DMS53 treated with DMSO at 0.1 percent for 48 hours (cell line): ENCODE data around the gene C1orf210.
A peak's percentile ranks its signal among the peaks of the same experiment; 100 is the strongest.

ENCODE experiments used
- DNase-seq: peaks from one replicate; lab custom pipeline; 2025; ENCODE audit not compliant: unreplicated experiment; lab: John Stamatoyannopoulos, UW

C1orf210 gene

GRCh38 chr1:43253173-43253572, 32.2 kb downstream of the C1orf210 start:
- DNase-seq, result no peak

GRCh38 chr1:43252225-43252624, 33.2 kb downstream of the C1orf210 start:
- DNase-seq, result no peak

DNA sequence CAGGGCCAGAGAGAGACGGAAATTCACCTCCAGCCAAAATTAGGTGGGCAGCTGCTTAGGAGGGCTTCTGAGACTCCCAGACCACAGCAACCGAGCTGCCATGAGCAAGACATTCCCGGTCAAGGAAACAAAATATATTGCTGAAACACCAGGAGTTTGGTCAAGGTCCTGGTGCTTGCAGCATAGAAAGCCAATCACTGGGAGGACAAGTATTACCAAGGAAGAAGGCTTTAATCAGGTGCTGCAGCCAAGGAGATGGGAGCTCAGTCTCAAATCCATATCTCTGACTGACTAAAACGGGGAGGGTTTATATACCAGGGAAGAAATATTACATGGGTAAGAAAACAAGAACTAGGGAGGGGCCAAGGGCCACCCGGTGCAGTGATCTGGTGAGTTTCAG, 34.4 kb downstream of the C1orf210 start:
- DNase-seq, result no peak

DNA sequence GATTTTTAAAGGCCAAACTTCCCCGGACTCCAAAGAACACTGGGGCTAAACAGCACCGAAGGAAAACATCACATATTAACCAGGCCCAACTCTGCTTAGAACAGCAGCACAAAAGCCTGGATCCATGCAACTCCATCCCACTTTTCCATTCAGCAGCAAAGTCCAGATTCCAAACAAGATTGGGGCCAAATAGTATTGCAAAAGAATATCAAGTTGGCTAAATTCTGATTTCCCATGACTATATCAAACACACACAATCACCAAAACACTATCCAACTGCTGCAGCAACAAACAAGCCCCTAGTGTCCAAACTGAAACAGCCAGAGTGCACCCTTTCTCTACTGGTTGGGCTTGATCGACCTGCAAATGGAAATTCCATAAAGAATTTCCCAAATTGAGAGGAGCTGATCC, 35.0 kb downstream of the C1orf210 start:
- DNase-seq, result no peak

GRCh38 chr1:43247256-43247921, 38.0 kb downstream of the C1orf210 start:
- peak; percentile 47 for DNase-seq

- peak; percentile 51 for DNase-seq
Observed at GRCh38 chr1:43246466-43247213, 38.7 kb downstream of the C1orf210 start.

GRCh38 chr1:43243299-43243698, 42.1 kb downstream of the C1orf210 start:
- no peak for DNase-seq

DNA sequence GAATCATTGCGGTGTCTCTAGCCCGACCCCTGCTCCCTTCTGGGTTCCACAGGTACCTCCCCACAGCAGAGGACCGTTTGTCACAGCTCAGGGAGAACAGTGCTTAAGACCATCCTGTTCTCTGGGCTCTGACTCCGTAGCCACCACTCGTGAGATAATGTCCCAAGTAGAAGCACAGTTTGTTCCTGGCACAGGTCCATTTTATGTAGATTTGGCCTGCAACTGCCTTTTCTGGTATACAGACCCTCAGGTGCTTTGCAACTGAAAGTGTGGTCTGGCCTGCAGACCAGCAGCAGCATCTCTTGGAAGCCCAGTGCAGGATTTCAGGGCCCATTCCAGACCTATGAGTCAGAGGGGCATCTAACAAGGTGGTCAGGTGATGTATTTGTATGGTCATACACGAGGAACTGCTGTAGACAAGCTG, 44.0 kb downstream of the C1orf210 start:
- peak; percentile 5 for DNase-seq

- DNase-seq, result no peak
Observed at GRCh38 chr1:43239484-43239883, 45.9 kb downstream of the C1orf210 start.

DNA sequence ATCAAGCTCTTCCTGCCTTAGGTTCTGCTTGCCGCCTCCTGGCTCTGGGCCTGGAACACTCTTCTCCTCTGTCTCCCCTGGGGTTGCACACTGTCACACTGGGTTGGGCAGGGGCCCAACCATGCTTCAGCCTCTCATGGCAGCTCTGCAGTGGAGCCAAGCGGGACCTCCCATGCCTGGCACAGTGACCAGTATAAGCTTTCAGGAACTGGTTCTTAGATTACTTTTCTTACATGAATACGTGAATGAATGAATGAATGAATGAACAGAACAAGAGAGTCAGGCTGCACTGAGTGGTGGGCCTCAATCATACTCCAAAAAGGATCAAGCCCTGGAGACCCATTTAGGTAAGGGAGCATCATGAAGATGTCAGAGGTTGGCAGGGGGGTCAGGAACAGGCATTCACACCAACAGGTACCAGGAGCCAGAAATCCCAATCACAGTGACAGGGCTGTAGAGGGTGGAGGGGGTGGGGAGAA, 46.4 kb downstream of the C1orf210 start:
- no peak for DNase-seq

- DNase-seq, result peak; percentile 72
Observed at GRCh38 chr1:43238085-43238484, 47.3 kb downstream of the C1orf210 start.

- no peak for DNase-seq
Observed at GRCh38 chr1:43237121-43237520, 48.3 kb downstream of the C1orf210 start.

GRCh38 chr1:43235451-43236121, 49.8 kb downstream of the C1orf210 start:
- no peak for DNase-seq

DNA sequence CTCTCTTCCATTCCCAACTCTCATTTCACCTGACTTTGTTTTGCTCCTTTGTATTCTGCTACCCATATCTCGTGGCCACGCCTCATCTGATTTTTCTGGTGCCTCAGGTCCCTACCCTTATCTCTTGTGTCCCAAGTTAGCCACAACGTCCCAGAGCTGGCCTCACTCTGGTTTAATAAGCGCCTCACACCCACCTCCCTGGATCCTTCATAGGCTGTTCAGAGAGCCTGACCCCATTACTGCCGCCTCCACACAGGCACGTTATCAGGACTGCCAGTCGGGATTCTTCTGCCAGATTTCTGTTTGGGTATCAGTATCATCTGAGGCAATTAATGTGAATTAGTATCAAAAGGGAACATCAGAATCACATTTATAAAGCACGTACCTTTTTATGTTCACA, 50.3 kb downstream of the C1orf210 start:
- no peak for DNase-seq

GRCh38 chr1:43234267-43234666, 51.1 kb downstream of the C1orf210 start:
- DNase-seq, result no peak

DNA sequence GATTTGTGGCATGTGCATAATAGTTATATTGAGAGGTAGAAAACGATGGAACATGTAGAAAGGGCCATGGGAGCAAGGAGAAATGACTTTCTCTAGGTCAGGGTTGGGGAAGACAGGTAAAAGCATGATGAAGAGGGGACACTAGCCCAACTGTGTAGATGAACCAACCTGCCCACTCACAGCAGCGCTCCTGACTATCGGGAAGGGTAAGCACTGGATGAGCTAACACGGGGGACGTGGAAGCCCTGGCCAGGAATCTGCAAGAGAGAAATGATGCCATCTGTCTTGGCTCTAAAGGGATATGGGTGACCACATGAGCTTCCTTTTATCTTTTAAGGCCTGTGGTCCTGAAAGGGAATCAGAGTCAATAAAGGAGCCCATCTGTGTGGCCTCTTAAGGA, 51.8 kb downstream of the C1orf210 start:
- DNase-seq, result no peak

- DNase-seq, result no peak
Observed at GRCh38 chr1:43232482-43232881, 52.9 kb downstream of the C1orf210 start.

- DNase-seq, result no peak
Observed at GRCh38 chr1:43232074-43232473, 53.3 kb downstream of the C1orf210 start.
